ENCODE data around the gene MZT2B.
"Not testable (repeated sequence)": the region's sequence is repeated elsewhere in the genome, so short reads cannot be mapped to it uniquely, and the experiment has no call there.

Gene MZT2B

GRCh38 chr2:130152816-130153595 is 29.1 kb upstream of the MZT2B start:
- Histone ChIP-seq H3K9ac (ENCODE audit: low read depth in 1 of 2, low read length in 2 of 2) (no peak overlapping the region), H3K27me3 (ENCODE audit: control insufficient read depth in 1 of 2, insufficient read depth in 2 of 2, low read length in 2 of 2) (no peaks in the 10 kb centered on the region), H3K27ac (ENCODE audit: low read depth, low read length) (no peak overlapping the region), H3K9me3 (ENCODE audit: control insufficient read depth in 1 of 2, low read length in 2 of 2) (no peaks in the 10 kb centered on the region), H3K4me1 (ENCODE audit: control insufficient read depth in 1 of 2, insufficient read depth in 2 of 2, low read length in 2 of 2) (no peaks in the 10 kb centered on the region), H3K4me3 (ENCODE audit: low read depth in 1 of 2, low read length in 2 of 2) (no peak overlapping the region), H3K36me3 (ENCODE audit: control insufficient read depth in 1 of 2, insufficient read depth in 2 of 2, low read length in 2 of 2) (peaks cover 0 to 21% of the 10 kb centered on the region in 2 donors)

- H3K4me1 ChIP-seq (ENCODE audit: control insufficient read depth in 1 of 2, insufficient read depth in 2 of 2, low read length in 2 of 2); H3K27ac ChIP-seq (ENCODE audit: low read depth, low read length); H3K4me3 ChIP-seq (ENCODE audit: low read depth in 1 of 2, low read length in 2 of 2); H3K9me3 ChIP-seq (ENCODE audit: control insufficient read depth in 1 of 2, low read length in 2 of 2); H3K9ac ChIP-seq (ENCODE audit: low read depth in 1 of 2, low read length in 2 of 2); H3K27me3 ChIP-seq (ENCODE audit: control insufficient read depth in 1 of 2, insufficient read depth in 2 of 2, low read length in 2 of 2): not testable (repeated sequence)
- peaks cover 0 to 25% of the 10 kb centered on the region in 2 donors for H3K36me3 ChIP-seq (ENCODE audit: control insufficient read depth in 1 of 2, insufficient read depth in 2 of 2, low read length in 2 of 2)
Measured at GRCh38 chr2:130153721-130154422, 28.2 kb upstream of the MZT2B start.

GRCh38 chr2:130154423-130154770 is 27.7 kb upstream of the MZT2B start:
- H3K9ac ChIP-seq (ENCODE audit: low read depth in 1 of 2, low read length in 2 of 2); H3K27ac ChIP-seq (ENCODE audit: low read depth, low read length); H3K4me1 ChIP-seq (ENCODE audit: control insufficient read depth in 1 of 2, insufficient read depth in 2 of 2, low read length in 2 of 2); H3K4me3 ChIP-seq (ENCODE audit: low read depth in 1 of 2, low read length in 2 of 2); H3K9me3 ChIP-seq (ENCODE audit: control insufficient read depth in 1 of 2, low read length in 2 of 2); H3K27me3 ChIP-seq (ENCODE audit: control insufficient read depth in 1 of 2, insufficient read depth in 2 of 2, low read length in 2 of 2): not testable (repeated sequence)
- peaks cover 0 to 26% of the 10 kb centered on the region in 2 donors for H3K36me3 ChIP-seq (ENCODE audit: control insufficient read depth in 1 of 2, insufficient read depth in 2 of 2, low read length in 2 of 2)

GRCh38 chr2:130154773-130155765 is 27.0 kb upstream of the MZT2B start:
- Histone ChIP-seq H3K9ac (ENCODE audit: low read depth in 1 of 2, low read length in 2 of 2) (no peak overlapping the region), H3K4me1 (ENCODE audit: control insufficient read depth in 1 of 2, insufficient read depth in 2 of 2, low read length in 2 of 2) (no peaks in the 10 kb centered on the region), H3K27ac (ENCODE audit: low read depth, low read length) (no peak overlapping the region), H3K27me3 (ENCODE audit: control insufficient read depth in 1 of 2, insufficient read depth in 2 of 2, low read length in 2 of 2) (no peaks in the 10 kb centered on the region), H3K9me3 (ENCODE audit: control insufficient read depth in 1 of 2, low read length in 2 of 2) (no peaks in the 10 kb centered on the region), H3K36me3 (ENCODE audit: control insufficient read depth in 1 of 2, insufficient read depth in 2 of 2, low read length in 2 of 2) (peaks cover 0 to 30% of the 10 kb centered on the region in 2 donors), H3K4me3 (ENCODE audit: low read depth in 1 of 2, low read length in 2 of 2) (no peak overlapping the region)

DNA sequence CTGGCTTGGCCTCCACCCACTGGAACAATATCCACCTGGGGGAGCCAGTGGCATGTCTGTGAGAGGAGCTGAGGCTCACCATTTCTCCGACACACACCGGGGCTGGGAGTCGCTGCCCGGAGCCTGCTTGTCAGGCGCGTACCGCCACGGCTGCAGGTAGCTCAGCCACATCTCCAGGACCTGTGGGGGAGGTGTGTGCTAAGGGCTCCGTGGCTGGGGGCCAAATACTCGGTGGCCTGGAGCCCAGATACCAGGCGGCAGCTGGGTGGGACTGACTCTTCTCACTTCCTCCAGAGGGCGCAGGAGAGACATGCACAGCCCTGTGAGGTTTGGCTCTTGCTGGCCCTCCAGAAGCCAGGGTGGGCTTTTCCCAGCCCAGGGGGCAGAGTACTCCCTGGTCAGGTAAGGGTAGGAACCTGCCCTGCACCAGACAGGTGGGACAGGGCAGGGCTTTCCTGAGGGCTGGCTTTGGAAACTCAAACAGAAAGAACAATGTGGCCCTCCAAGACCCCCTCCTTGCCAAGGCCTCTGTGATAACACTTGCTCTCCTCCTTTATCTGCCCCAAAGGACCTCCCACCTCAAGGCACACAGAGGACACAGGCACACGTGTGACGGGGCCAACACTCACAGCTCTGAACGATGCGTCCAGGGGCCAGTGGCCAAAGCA is 26.0 kb upstream of the MZT2B start:
- not testable (repeated sequence) for H3K4me1 ChIP-seq (ENCODE audit: control insufficient read depth in 1 of 2, insufficient read depth in 2 of 2, low read length in 2 of 2); H3K4me3 ChIP-seq (ENCODE audit: low read depth in 1 of 2, low read length in 2 of 2); H3K9me3 ChIP-seq (ENCODE audit: control insufficient read depth in 1 of 2, low read length in 2 of 2); H3K27me3 ChIP-seq (ENCODE audit: control insufficient read depth in 1 of 2, insufficient read depth in 2 of 2, low read length in 2 of 2); H3K27ac ChIP-seq (ENCODE audit: low read depth, low read length); H3K9ac ChIP-seq (ENCODE audit: low read depth in 1 of 2, low read length in 2 of 2)
- peaks cover 0 to 27% of the 10 kb centered on the region in 2 donors for H3K36me3 ChIP-seq (ENCODE audit: control insufficient read depth in 1 of 2, insufficient read depth in 2 of 2, low read length in 2 of 2)

DNA sequence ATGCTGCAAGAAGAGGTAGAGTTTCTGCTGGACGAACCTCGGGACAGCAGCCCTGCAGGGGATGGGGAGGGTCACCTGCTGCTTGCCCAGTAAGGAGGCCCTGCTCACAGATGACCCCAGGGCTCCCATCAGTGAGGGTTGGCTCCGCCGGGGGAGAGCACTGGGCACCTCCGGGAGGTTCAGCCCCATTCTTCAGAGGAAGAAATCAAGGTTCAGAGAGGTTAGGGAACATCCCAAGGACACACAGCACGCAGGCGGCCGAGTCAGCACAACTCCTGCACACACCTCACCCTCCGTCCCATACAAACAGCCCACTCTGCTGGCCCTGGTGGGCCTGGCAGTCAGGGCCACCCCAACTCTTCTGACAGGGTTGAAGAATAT is 25.4 kb upstream of the MZT2B start:
- H3K9ac ChIP-seq (ENCODE audit: low read depth in 1 of 2, low read length in 2 of 2): no peak overlapping the region
- H3K9me3 ChIP-seq (ENCODE audit: control insufficient read depth in 1 of 2, low read length in 2 of 2): no peaks in the 10 kb centered on the region
- no peaks in the 10 kb centered on the region for H3K4me1 ChIP-seq (ENCODE audit: control insufficient read depth in 1 of 2, insufficient read depth in 2 of 2, low read length in 2 of 2)
- H3K36me3 ChIP-seq (ENCODE audit: control insufficient read depth in 1 of 2, insufficient read depth in 2 of 2, low read length in 2 of 2): peaks cover 0 to 27% of the 10 kb centered on the region in 2 donors
- H3K27ac ChIP-seq (ENCODE audit: low read depth, low read length): no peak overlapping the region
- H3K4me3 ChIP-seq (ENCODE audit: low read depth in 1 of 2, low read length in 2 of 2): no peak overlapping the region
- no peaks in the 10 kb centered on the region for H3K27me3 ChIP-seq (ENCODE audit: control insufficient read depth in 1 of 2, insufficient read depth in 2 of 2, low read length in 2 of 2)

- H3K9me3 ChIP-seq (ENCODE audit: control insufficient read depth in 1 of 2, low read length in 2 of 2); H3K27ac ChIP-seq (ENCODE audit: low read depth, low read length); H3K27me3 ChIP-seq (ENCODE audit: control insufficient read depth in 1 of 2, insufficient read depth in 2 of 2, low read length in 2 of 2); H3K4me1 ChIP-seq (ENCODE audit: control insufficient read depth in 1 of 2, insufficient read depth in 2 of 2, low read length in 2 of 2); H3K4me3 ChIP-seq (ENCODE audit: low read depth in 1 of 2, low read length in 2 of 2); H3K9ac ChIP-seq (ENCODE audit: low read depth in 1 of 2, low read length in 2 of 2): not testable (repeated sequence)
- H3K36me3 ChIP-seq (ENCODE audit: control insufficient read depth in 1 of 2, insufficient read depth in 2 of 2, low read length in 2 of 2): peaks cover 0 to 24% of the 10 kb centered on the region in 2 donors
Measured at GRCh38 chr2:130157354-130157753, 24.7 kb upstream of the MZT2B start.

GRCh38 chr2:130157825-130158514 is 24.1 kb upstream of the MZT2B start:
- H3K4me3 ChIP-seq (ENCODE audit: low read depth in 1 of 2, low read length in 2 of 2); H3K27me3 ChIP-seq (ENCODE audit: control insufficient read depth in 1 of 2, insufficient read depth in 2 of 2, low read length in 2 of 2); H3K4me1 ChIP-seq (ENCODE audit: control insufficient read depth in 1 of 2, insufficient read depth in 2 of 2, low read length in 2 of 2); H3K27ac ChIP-seq (ENCODE audit: low read depth, low read length); H3K9me3 ChIP-seq (ENCODE audit: control insufficient read depth in 1 of 2, low read length in 2 of 2); H3K9ac ChIP-seq (ENCODE audit: low read depth in 1 of 2, low read length in 2 of 2): not testable (repeated sequence)
- peaks cover 0 to 24% of the 10 kb centered on the region in 2 donors for H3K36me3 ChIP-seq (ENCODE audit: control insufficient read depth in 1 of 2, insufficient read depth in 2 of 2, low read length in 2 of 2)

- Histone ChIP-seq H3K36me3 (ENCODE audit: control insufficient read depth in 1 of 2, insufficient read depth in 2 of 2, low read length in 2 of 2) (peaks cover 0 to 24% of the 10 kb centered on the region in 2 donors), H3K9me3 (ENCODE audit: control insufficient read depth in 1 of 2, low read length in 2 of 2) (no peaks in the 10 kb centered on the region), H3K27me3 (ENCODE audit: control insufficient read depth in 1 of 2, insufficient read depth in 2 of 2, low read length in 2 of 2) (no peaks in the 10 kb centered on the region), H3K27ac (ENCODE audit: low read depth, low read length) (no peak overlapping the region), H3K9ac (ENCODE audit: low read depth in 1 of 2, low read length in 2 of 2) (no peak overlapping the region), H3K4me1 (ENCODE audit: control insufficient read depth in 1 of 2, insufficient read depth in 2 of 2, low read length in 2 of 2) (no peaks in the 10 kb centered on the region), H3K4me3 (ENCODE audit: low read depth in 1 of 2, low read length in 2 of 2) (no peak overlapping the region)
Measured at GRCh38 chr2:130158631-130159030, 23.4 kb upstream of the MZT2B start.
